ENCODE results near the gene SENP8. TPM values are rescaled to one million over a fixed set of nuclear protein-coding genes. Genes with fewer than 3 reads are reported as not detected.
"Not testable (repeated sequence)": the region's sequence is repeated elsewhere in the genome, so short reads cannot be mapped to it uniquely, and the experiment has no call there.

Gene SENP8
- polyA plus RNA-seq = 1 to 10 TPM in 2 of 4 donors, under 1 TPM in 2; 0.81 to 3.9 (median 1.4) TPM
- long read RNA-seq, donor 1 = 0 reads
- long read RNA-seq, donor 2, full-length matches to known transcripts = 1 of 1 reads
- long read RNA-seq, donor 2, partial matches to known transcripts = 0 of 1 reads
- long read RNA-seq, donor 2, other reads (novel, unspliced or antisense) = 0 of 1 reads
- long read RNA-seq, donor 3, full-length matches to known transcripts = 1 of 1 reads
- long read RNA-seq, donor 3, partial matches to known transcripts = 0 of 1 reads
- long read RNA-seq, donor 3, other reads (novel, unspliced or antisense) = 0 of 1 reads
- long read RNA-seq, donor 4 = 0 reads
- long read RNA-seq, donor 5 = 0 reads
- long read RNA-seq, donor 6, full-length matches to known transcripts = 1 of 1 reads
- long read RNA-seq, donor 6, partial matches to known transcripts = 0 of 1 reads
- long read RNA-seq, donor 6, other reads (novel, unspliced or antisense) = 0 of 1 reads
- long read RNA-seq, donor 7, full-length matches to known transcripts = 4 of 4 reads
- long read RNA-seq, donor 7, partial matches to known transcripts = 0 of 4 reads
- long read RNA-seq, donor 7, other reads (novel, unspliced or antisense) = 0 of 4 reads
- long read RNA-seq, donor 8 = 0 reads
- long read RNA-seq, donor 9 = 0 reads
- long read RNA-seq, donor 10, full-length matches to known transcripts = 5 of 5 reads
- long read RNA-seq, donor 10, partial matches to known transcripts = 0 of 5 reads
- long read RNA-seq, donor 10, other reads (novel, unspliced or antisense) = 0 of 5 reads

DNA sequence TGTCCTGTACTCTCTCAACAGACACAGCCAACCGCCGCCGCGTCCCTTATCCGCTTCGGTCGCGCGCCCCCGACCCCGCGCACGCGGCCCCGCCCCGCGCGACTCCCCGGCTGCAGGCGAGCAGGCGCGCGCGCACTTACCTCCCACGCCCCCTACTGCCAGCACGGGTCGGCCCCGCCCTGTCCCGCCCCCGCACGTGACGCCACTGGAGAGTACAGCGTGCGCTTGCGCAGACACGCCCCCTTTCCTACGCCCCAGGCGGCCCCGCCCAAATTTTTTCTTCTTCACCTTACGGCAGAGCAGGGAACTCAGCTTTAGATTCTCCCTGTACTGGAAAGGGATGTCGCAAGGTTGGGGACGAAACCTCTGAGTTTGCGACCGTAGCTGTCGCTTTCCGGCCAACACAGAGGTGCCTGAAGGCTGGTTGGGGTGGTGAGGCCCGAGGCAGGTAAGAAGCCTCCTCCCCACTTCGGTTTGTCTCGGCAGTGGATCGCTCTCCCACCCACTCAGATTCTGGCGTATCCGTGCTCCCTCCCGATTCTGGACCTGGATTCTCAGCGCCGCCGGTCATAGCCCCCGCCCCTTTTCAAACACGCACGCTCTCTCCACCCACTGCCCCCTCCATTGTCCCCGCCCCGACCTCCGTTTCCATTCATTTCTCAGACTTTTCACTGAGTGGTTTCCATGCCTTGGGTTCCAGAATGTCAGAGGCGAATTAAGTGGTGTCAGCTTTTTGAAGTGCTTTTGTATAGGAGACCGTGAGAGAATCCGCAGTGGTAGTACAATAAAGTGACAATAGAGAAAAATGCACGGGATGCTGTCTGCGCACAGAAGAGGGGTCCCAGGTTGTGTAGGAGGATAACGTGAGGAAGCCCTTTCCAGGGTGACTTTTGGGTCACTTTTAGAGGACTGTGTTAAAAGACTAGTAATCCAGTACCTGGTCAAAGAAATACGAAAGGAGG is at the start of gene SENP8, which contains the start of gene MYO9A:
Gene SENP8, plus strand, starts transcription at position 387 of the 962 bp plus-strand sequence. CDS start 21,221 bp downstream, outside the sequence.
Gene MYO9A, minus strand, starts transcription at position 134 of the 962 bp plus-strand sequence. CDS start 71,587 bp downstream, outside the sequence.
- WGBS, 3 donors = 0 to 1% (median 1%) methylated on average over 53 to 69 of the region's 69 CpGs
- Histone ChIP-seq H3K4me3 (ENCODE audit: low read depth in 1 of 3, low read length in 3 of 3) (peak within 1 kb of the TSS; percentile 84 to 90 (median 85)), H3K36me3 (ENCODE audit: control insufficient read depth in 3 of 3, insufficient read depth in 2 of 3, low read depth in 1 of 3, low read length in 3 of 3) (no peaks in the 10 kb centered on the region), H3K27ac (ENCODE audit: low read depth in 1 of 3, low read length in 2 of 3) (peak within 1 kb of the TSS; percentile 85 to 100 (median 98)), H3K9me3 (ENCODE audit: control insufficient read depth in 2 of 2, insufficient read depth in 1 of 2, low read depth in 1 of 2, low read length in 1 of 2) (no peaks in the 10 kb centered on the region), H3K4me1 (ENCODE audit: control insufficient read depth in 3 of 3, insufficient read depth in 2 of 3, low read depth in 1 of 3, low read length in 2 of 3) (peaks cover 0 to 4% (median 0%) of the 10 kb centered on the region in 3 donors), H3K27me3 (ENCODE audit: control insufficient read depth in 3 of 3, insufficient read depth in 3 of 3, low read length in 3 of 3) (no peaks in the 10 kb centered on the region)
- peak; percentile 99 to 100 for DNase-seq
- no peak for FAIRE-seq

- H3K4me1 ChIP-seq (ENCODE audit: control insufficient read depth in 3 of 3, insufficient read depth in 2 of 3, low read depth in 1 of 3, low read length in 2 of 3) = peaks cover 0 to 4% (median 0%) of the 10 kb centered on the region in 3 donors
- no peak overlapping the region for H3K27ac ChIP-seq (ENCODE audit: low read depth in 1 of 3, low read length in 2 of 3)
- peak; percentile 43 to 52 for DNase-seq
- no peaks in the 10 kb centered on the region for H3K9me3 ChIP-seq (ENCODE audit: control insufficient read depth in 2 of 2, insufficient read depth in 1 of 2, low read depth in 1 of 2, low read length in 1 of 2)
- H3K4me3 ChIP-seq (ENCODE audit: low read depth in 1 of 3, low read length in 3 of 3) = no peak overlapping the region
- H3K27me3 ChIP-seq (ENCODE audit: control insufficient read depth in 3 of 3, insufficient read depth in 3 of 3, low read length in 3 of 3) = no peaks in the 10 kb centered on the region
- no peaks in the 10 kb centered on the region for H3K36me3 ChIP-seq (ENCODE audit: control insufficient read depth in 3 of 3, insufficient read depth in 2 of 3, low read depth in 1 of 3, low read length in 3 of 3)
- FAIRE-seq = no peak
Observed at GRCh38 chr15:72068856-72069255, 49.3 kb upstream of the SENP8 start.

GRCh38 chr15:72070817-72071447 is 47.3 kb upstream of the SENP8 start:
- no peak overlapping the region for H3K4me3 ChIP-seq (ENCODE audit: low read depth in 1 of 3, low read length in 3 of 3)
- peaks cover 0 to 4% (median 0%) of the 10 kb centered on the region in 3 donors for H3K4me1 ChIP-seq (ENCODE audit: control insufficient read depth in 3 of 3, insufficient read depth in 2 of 3, low read depth in 1 of 3, low read length in 2 of 3)
- no peaks in the 10 kb centered on the region for H3K27me3 ChIP-seq (ENCODE audit: control insufficient read depth in 3 of 3, insufficient read depth in 3 of 3, low read length in 3 of 3)
- DNase-seq (no peak), FAIRE-seq (no peak)
- no peak overlapping the region for H3K27ac ChIP-seq (ENCODE audit: low read depth in 1 of 3, low read length in 2 of 3)
- WGBS, 3 donors = 87 to 93% (median 89%) methylated on average over 1 of the region's 1 CpG
- H3K9me3 ChIP-seq (ENCODE audit: control insufficient read depth in 2 of 2, insufficient read depth in 1 of 2, low read depth in 1 of 2, low read length in 1 of 2) = no peaks in the 10 kb centered on the region
- no peaks in the 10 kb centered on the region for H3K36me3 ChIP-seq (ENCODE audit: control insufficient read depth in 3 of 3, insufficient read depth in 2 of 3, low read depth in 1 of 3, low read length in 3 of 3)

GRCh38 chr15:72071448-72071825 is 46.8 kb upstream of the SENP8 start:
- not testable (repeated sequence) for DNase-seq; H3K4me3 ChIP-seq (ENCODE audit: low read depth in 1 of 3, low read length in 3 of 3); H3K27me3 ChIP-seq (ENCODE audit: control insufficient read depth in 3 of 3, insufficient read depth in 3 of 3, low read length in 3 of 3); H3K36me3 ChIP-seq (ENCODE audit: control insufficient read depth in 3 of 3, insufficient read depth in 2 of 3, low read depth in 1 of 3, low read length in 3 of 3); H3K9me3 ChIP-seq (ENCODE audit: control insufficient read depth in 2 of 2, insufficient read depth in 1 of 2, low read depth in 1 of 2, low read length in 1 of 2); FAIRE-seq; H3K4me1 ChIP-seq (ENCODE audit: control insufficient read depth in 3 of 3, insufficient read depth in 2 of 3, low read depth in 1 of 3, low read length in 2 of 3); H3K27ac ChIP-seq (ENCODE audit: low read depth in 1 of 3, low read length in 2 of 3)
- 92 to 95% (median 92%) methylated on average over 8 of the region's 8 CpGs for WGBS, 3 donors

DNA sequence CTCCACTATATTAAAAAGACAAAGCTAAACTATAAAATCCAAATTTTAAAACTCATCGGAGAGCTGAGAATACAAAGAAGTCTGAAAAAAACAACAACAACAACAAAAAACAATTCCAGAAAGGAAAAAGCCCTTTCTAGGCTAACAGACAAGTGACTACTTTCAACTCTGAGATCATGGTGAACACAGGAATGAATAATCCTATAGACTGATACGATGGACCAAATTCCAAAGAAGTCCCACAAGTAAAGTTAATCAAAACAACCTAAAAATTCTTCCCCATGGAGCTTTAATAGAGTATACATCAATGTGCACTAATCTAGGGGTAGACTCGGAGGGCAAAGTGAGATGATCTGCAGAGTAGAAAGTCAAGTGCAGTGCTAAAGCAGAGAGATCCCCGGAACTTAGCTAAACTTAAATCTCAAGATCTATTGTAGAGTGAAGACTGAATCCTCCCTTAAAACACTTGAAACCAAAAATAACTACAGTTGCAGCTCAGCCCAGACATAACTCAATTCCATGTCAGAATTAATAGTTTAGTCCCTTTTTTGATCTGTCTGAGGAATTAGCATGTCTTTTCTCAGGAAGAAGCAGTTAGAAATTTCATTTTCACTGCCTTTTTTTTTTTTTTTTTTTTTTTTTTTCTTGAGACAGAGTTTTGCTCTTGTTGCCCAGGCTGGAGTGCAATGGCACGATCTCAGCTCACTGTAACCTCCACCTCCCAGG is 43.7 kb upstream of the SENP8 start:
- 79 to 92% (median 89%) methylated on average over 5 of the region's 5 CpGs for WGBS, 3 donors
- H3K27me3 ChIP-seq (ENCODE audit: control insufficient read depth in 3 of 3, insufficient read depth in 3 of 3, low read length in 3 of 3) = no peaks in the 10 kb centered on the region
- DNase-seq (no peak), FAIRE-seq (no peak)
- H3K27ac ChIP-seq (ENCODE audit: low read depth in 1 of 3, low read length in 2 of 3) = no peak overlapping the region
- H3K4me1 ChIP-seq (ENCODE audit: control insufficient read depth in 3 of 3, insufficient read depth in 2 of 3, low read depth in 1 of 3, low read length in 2 of 3) = no peaks in the 10 kb centered on the region
- no peaks in the 10 kb centered on the region for H3K9me3 ChIP-seq (ENCODE audit: control insufficient read depth in 2 of 2, insufficient read depth in 1 of 2, low read depth in 1 of 2, low read length in 1 of 2)
- no peaks in the 10 kb centered on the region for H3K36me3 ChIP-seq (ENCODE audit: control insufficient read depth in 3 of 3, insufficient read depth in 2 of 3, low read depth in 1 of 3, low read length in 3 of 3)
- no peak overlapping the region for H3K4me3 ChIP-seq (ENCODE audit: low read depth in 1 of 3, low read length in 3 of 3)

DNA sequence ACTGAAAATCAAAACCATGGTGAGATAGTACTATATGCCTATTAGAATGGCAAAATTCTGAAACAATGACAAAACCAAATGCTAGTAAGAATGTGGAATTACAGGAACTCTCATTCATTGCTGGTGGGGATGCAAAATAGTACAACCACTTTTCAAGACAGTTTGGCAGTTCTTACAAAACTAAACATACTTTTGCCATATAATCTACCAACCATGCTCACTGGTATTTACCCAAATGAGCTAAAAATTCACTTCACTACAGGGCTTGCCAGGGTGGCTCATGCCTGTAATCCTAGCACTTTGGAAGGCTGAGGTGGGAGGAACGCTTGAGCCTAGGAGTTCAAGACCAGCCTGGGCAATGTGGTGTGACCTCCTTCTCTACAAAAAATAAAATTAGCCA is 40.3 kb upstream of the SENP8 start:
- H3K27ac ChIP-seq (ENCODE audit: low read depth in 1 of 3, low read length in 2 of 3) = no peak overlapping the region
- H3K27me3 ChIP-seq (ENCODE audit: control insufficient read depth in 3 of 3, insufficient read depth in 3 of 3, low read length in 3 of 3) = no peaks in the 10 kb centered on the region
- H3K9me3 ChIP-seq (ENCODE audit: control insufficient read depth in 2 of 2, insufficient read depth in 1 of 2, low read depth in 1 of 2, low read length in 1 of 2) = no peaks in the 10 kb centered on the region
- FAIRE-seq (no peak), DNase-seq (no peak)
- H3K4me3 ChIP-seq (ENCODE audit: low read depth in 1 of 3, low read length in 3 of 3) = no peak overlapping the region
- WGBS, 3 donors = 77 to 88% (median 87%) methylated on average over 1 of the region's 1 CpG
- no peaks in the 10 kb centered on the region for H3K36me3 ChIP-seq (ENCODE audit: control insufficient read depth in 3 of 3, insufficient read depth in 2 of 3, low read depth in 1 of 3, low read length in 3 of 3)
- no peaks in the 10 kb centered on the region for H3K4me1 ChIP-seq (ENCODE audit: control insufficient read depth in 3 of 3, insufficient read depth in 2 of 3, low read depth in 1 of 3, low read length in 2 of 3)

GRCh38 chr15:72078887-72079286 is 39.3 kb upstream of the SENP8 start:
- FAIRE-seq (no peak), DNase-seq (peak in 1 of 2 donors; percentile 6)
- Histone ChIP-seq H3K36me3 (ENCODE audit: control insufficient read depth in 3 of 3, insufficient read depth in 2 of 3, low read depth in 1 of 3, low read length in 3 of 3) (no peaks in the 10 kb centered on the region), H3K9me3 (ENCODE audit: control insufficient read depth in 2 of 2, insufficient read depth in 1 of 2, low read depth in 1 of 2, low read length in 1 of 2) (no peaks in the 10 kb centered on the region), H3K4me3 (ENCODE audit: low read depth in 1 of 3, low read length in 3 of 3) (no peak overlapping the region), H3K27me3 (ENCODE audit: control insufficient read depth in 3 of 3, insufficient read depth in 3 of 3, low read length in 3 of 3) (no peaks in the 10 kb centered on the region), H3K4me1 (ENCODE audit: control insufficient read depth in 3 of 3, insufficient read depth in 2 of 3, low read depth in 1 of 3, low read length in 2 of 3) (no peaks in the 10 kb centered on the region), H3K27ac (ENCODE audit: low read depth in 1 of 3, low read length in 2 of 3) (no peak overlapping the region)
- 78 to 93% (median 81%) methylated on average over 6 of the region's 6 CpGs for WGBS, 3 donors

All from small intestine (tissue), 16 donors.